Transverse colon (tissue), 4 donors: Measurements from ENCODE around the gene PPIG.
"Not testable (repeated sequence)": the region's sequence is repeated elsewhere in the genome, so short reads cannot be mapped to it uniquely, and the experiment has no call there.

Source experiments
- CTCF ChIP-seq, 5 experiments: fragments of 200-600 bp in 3 of 5; fragments of 450-650 bp in 2 of 5; sonication (generic) in 3 of 5; IDR thresholded peaks; 1 replicate in 2 of 5; 2 replicates in 3 of 5; pipeline ENCODE4 v1.5.1; 2016 to 2017; ENCODE audit warnings: antibody characterized with exemption in 5 of 5, inconsistent platforms in 3 of 5, mild to moderate bottlenecking in 2 of 5, moderate library complexity in 1 of 5
- POLR2A ChIP-seq: fragments of 450-650 bp; IDR thresholded peaks from one replicate; pipeline ENCODE4 v1.6.1; 2016; ENCODE audit warnings: antibody characterized with exemption, mild to moderate bottlenecking, moderate library complexity
- POLR2AphosphoS5 ChIP-seq, 3 donors: sonication (generic); formaldehyde crosslinking; IDR thresholded peaks; one replicate each; pipeline ENCODE4 v1.6.1; 2016; ENCODE audit warnings: antibody characterized with exemption in 3 of 3

GRCh38 chr2:169684712-169685111 is 100.6 kb downstream of the PPIG start:
- TF ChIP-seq POLR2A; CTCF (IDR thresholded peaks at IDR 0.05); POLR2AphosphoS5 (IDR thresholded peaks at IDR 0.05): not testable (repeated sequence)
